ENCODE results near the gene FGF12.

FGF12 gene

GRCh38 chr3:192186045-192186444 is 541.3 kb downstream of the FGF12 start:
- no peak for DNase-seq (ENCODE audit: low spot score)

GRCh38 chr3:192183109-192183508 is 544.2 kb downstream of the FGF12 start:
- DNase-seq (ENCODE audit: low spot score): no peak

- DNase-seq (ENCODE audit: low spot score): no peak
Observed at GRCh38 chr3:192181151-192181550, 546.2 kb downstream of the FGF12 start.

GRCh38 chr3:192177383-192177782 is 550.0 kb downstream of the FGF12 start:
- DNase-seq (ENCODE audit: low spot score): no peak

GRCh38 chr3:192174283-192174682 is 553.1 kb downstream of the FGF12 start:
- DNase-seq (ENCODE audit: low spot score): no peak

- no peak for DNase-seq (ENCODE audit: low spot score)
Observed at GRCh38 chr3:192171213-192171612, 556.1 kb downstream of the FGF12 start.

GRCh38 chr3:192170659-192171058 is 556.7 kb downstream of the FGF12 start:
- no peak for DNase-seq (ENCODE audit: low spot score)

GRCh38 chr3:192170031-192170430 is 557.3 kb downstream of the FGF12 start:
- DNase-seq (ENCODE audit: low spot score): no peak

GRCh38 chr3:192169332-192169915 is 557.9 kb downstream of the FGF12 start:
- DNase-seq (ENCODE audit: low spot score): no peak

GRCh38 chr3:192168202-192168601 is 559.1 kb downstream of the FGF12 start:
- DNase-seq (ENCODE audit: low spot score): no peak

GRCh38 chr3:192165552-192165951 is 561.8 kb downstream of the FGF12 start:
- DNase-seq (ENCODE audit: low spot score): no peak

- no peak for DNase-seq (ENCODE audit: low spot score)
Observed at GRCh38 chr3:192161661-192162060, 565.7 kb downstream of the FGF12 start.

GRCh38 chr3:192156382-192156781 is 571.0 kb downstream of the FGF12 start:
- no peak for DNase-seq (ENCODE audit: low spot score)

GRCh38 chr3:192155194-192155593 is 572.1 kb downstream of the FGF12 start:
- no peak for DNase-seq (ENCODE audit: low spot score)

- DNase-seq (ENCODE audit: low spot score): no peak
Observed at GRCh38 chr3:192133271-192133670, 594.1 kb downstream of the FGF12 start.

GRCh38 chr3:192130534-192131132 is 596.7 kb downstream of the FGF12 start:
- DNase-seq (ENCODE audit: low spot score): peak; percentile 53

- no peak for DNase-seq (ENCODE audit: low spot score)
Observed at GRCh38 chr3:192129586-192129985, 597.8 kb downstream of the FGF12 start.

GRCh38 chr3:192128922-192129321 is 598.4 kb downstream of the FGF12 start:
- no peak for DNase-seq (ENCODE audit: low spot score)

- no peak for DNase-seq (ENCODE audit: low spot score)
Observed at GRCh38 chr3:192128060-192128459, 599.3 kb downstream of the FGF12 start.

- DNase-seq (ENCODE audit: low spot score): no peak
Observed at GRCh38 chr3:192122832-192123594, 604.3 kb downstream of the FGF12 start.

GRCh38 chr3:192121923-192122322 is 605.4 kb downstream of the FGF12 start:
- no peak for DNase-seq (ENCODE audit: low spot score)

- no peak for DNase-seq (ENCODE audit: low spot score)
Observed at GRCh38 chr3:192108820-192109219, 618.5 kb downstream of the FGF12 start.

- no peak for DNase-seq (ENCODE audit: low spot score)
Observed at GRCh38 chr3:192106543-192106942, 620.8 kb downstream of the FGF12 start.
